PFSK-1 (cell line): Measurements from ENCODE around the gene CHST11.

ENCODE experiments used
- FOXP2 ChIP-seq: optimal IDR thresholded peaks from 2 replicates; pipeline ENCODE3; 2011; ENCODE audit warnings: borderline replicate concordance, control low read depth, inconsistent platforms; ENCODE audit not compliant: insufficient read depth; ENCODE audit errors: extremely low read length, extremely low read depth
- POLR2AphosphoS5 ChIP-seq: IDR thresholded peaks from 2 replicates; pipeline ENCODE4 v1.6.1; 2012; ENCODE audit warnings: low read depth, mild to moderate bottlenecking, control low read depth, low read length, moderate library complexity
- REST ChIP-seq, 2 experiments: IDR thresholded peaks; 2 replicates each; pipeline versions ENCODE4 v1.6.1 to v1.8.0; 2011 to 2012; ENCODE audit warnings: low read depth in 2 of 2, low read length in 2 of 2, control low read depth in 1 of 2, inconsistent platforms in 1 of 2, mild to moderate bottlenecking in 1 of 2, moderate library complexity in 1 of 2; ENCODE audit not compliant: insufficient read depth in 1 of 2
- SIN3A ChIP-seq: IDR thresholded peaks from 2 replicates; pipeline ENCODE4 v1.6.1; 2012; ENCODE audit warnings: mild to moderate bottlenecking, low read length, moderate library complexity, borderline replicate concordance; ENCODE audit not compliant: insufficient read depth
- TAF1 ChIP-seq: IDR thresholded peaks from 2 replicates; pipeline ENCODE4 v1.6.1; 2012; ENCODE audit warnings: low read length, control low read depth, borderline replicate concordance; ENCODE audit not compliant: insufficient read depth

The CHST11 gene

GRCh38 chr12:104686196-104686595, 229.4 kb downstream of the CHST11 start:
- TF ChIP-seq POLR2AphosphoS5 (no peak), SIN3A (no peak), FOXP2 (no peak), TAF1 (no peak), REST (IDR thresholded peaks at IDR 0.05; ENCODE audit: insufficient read depth in 1 of 2, low read depth in 2 of 2, low read length in 2 of 2) (no peak)

- no peak for TF ChIP-seq FOXP2
- no peak for TF ChIP-seq POLR2AphosphoS5
Measured at GRCh38 chr12:104687823-104688573, 231.2 kb downstream of the CHST11 start.

GRCh38 chr12:104689635-104690034, 232.9 kb downstream of the CHST11 start:
- TF ChIP-seq TAF1, result no peak

- TF ChIP-seq SIN3A (no peak), TAF1 (no peak), POLR2AphosphoS5 (no peak), FOXP2 (no peak), REST (IDR thresholded peaks at IDR 0.05; ENCODE audit: insufficient read depth in 1 of 2, low read depth in 2 of 2, low read length in 2 of 2) (no peak)
Measured at GRCh38 chr12:104691721-104692556, 235.2 kb downstream of the CHST11 start.

GRCh38 chr12:104692557-104693218, 235.9 kb downstream of the CHST11 start:
- no peak for TF ChIP-seq POLR2AphosphoS5
- TF ChIP-seq REST (IDR thresholded peaks at IDR 0.05; ENCODE audit: insufficient read depth in 1 of 2, low read depth in 2 of 2, low read length in 2 of 2), result no peak
- TF ChIP-seq TAF1, result no peak
- no peak for TF ChIP-seq FOXP2
- no peak for TF ChIP-seq SIN3A

GRCh38 chr12:104693493-104693892, 236.7 kb downstream of the CHST11 start:
- TF ChIP-seq REST (IDR thresholded peaks at IDR 0.05; ENCODE audit: insufficient read depth in 1 of 2, low read depth in 2 of 2, low read length in 2 of 2) (no peak), POLR2AphosphoS5 (no peak), SIN3A (no peak), FOXP2 (no peak), TAF1 (no peak)
